Activated T-cell treated with anti-CD3 and anti-CD28 coated beads for 1 hour (primary cell): Measurements from ENCODE around the gene THBS2.
"Not testable (repeated sequence)": the region's sequence is repeated elsewhere in the genome, so short reads cannot be mapped to it uniquely, and the experiment has no call there.

Source experiments
- DNase-seq: peaks from one replicate; pipeline ENCODE4 v3.0.0-alpha.2; 2020; ENCODE audit warnings: low read depth

The THBS2 gene

DNA sequence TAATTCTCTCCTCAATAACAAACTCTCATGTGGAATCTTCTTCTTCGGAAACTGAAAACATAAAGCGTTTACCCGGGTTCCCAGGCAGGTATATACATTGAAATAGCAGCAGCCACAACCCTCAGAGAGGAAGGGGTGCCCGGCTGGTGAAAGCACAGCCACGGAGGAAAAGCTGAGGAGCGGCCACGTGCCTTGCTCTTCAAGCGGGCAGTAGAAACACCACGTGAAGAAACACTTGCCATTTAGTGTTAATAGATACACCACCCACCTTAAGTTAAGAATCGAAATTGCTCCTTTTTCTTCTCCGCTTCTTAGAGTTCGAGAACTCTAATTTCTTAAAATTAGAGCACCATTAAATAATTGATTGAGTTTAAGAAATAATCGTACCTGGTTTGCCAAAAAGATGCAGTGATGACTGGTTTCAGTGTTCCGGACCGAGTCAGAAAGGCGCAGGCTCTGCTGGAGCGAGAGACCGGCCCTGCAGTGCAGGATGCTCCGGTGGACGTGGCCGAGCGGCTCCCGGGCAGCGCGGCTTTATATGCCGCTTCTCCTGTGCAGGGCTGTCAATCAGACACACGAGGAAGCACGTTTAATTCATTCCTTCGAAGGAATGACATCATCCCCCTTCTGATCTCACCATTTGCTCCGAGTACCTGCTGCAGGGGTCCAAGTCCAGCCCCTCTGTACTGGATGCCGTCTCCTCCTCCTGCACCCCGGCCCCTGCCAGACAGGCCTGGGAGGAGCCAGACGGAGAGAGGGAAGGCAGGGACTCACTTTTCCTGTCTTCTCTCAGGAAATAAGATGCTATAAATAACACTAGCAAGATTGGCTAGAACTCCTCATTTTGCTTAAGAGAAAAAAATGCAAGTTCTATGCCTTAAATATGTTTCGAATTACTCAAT lies at the start of gene THBS2:
THBS2 (minus strand) TSS at position 510 of the 902 bp plus-strand sequence. CDS start 3,062 bp downstream, outside the sequence.
- no peak for DNase-seq

DNA sequence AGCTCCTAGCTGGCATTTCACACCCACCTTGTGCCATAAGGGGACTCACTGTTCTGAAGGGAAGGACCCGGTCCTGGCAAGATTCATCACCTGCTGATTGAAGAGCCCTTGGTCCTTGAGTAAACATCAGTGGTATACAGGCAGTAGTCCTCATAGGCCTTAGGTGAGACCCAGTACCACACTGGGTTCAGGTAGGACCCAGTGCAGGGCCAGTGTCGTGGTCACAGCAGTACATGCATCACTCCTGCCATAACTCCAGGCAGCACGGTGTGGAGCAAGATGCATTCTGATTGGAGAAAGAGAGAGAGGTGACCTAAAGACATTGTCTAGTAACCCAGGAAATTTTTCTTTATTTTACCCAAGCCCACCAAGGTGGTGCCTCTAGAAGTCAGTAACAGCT lies 49.1 kb upstream of the THBS2 start:
- DNase-seq: no peak

DNA sequence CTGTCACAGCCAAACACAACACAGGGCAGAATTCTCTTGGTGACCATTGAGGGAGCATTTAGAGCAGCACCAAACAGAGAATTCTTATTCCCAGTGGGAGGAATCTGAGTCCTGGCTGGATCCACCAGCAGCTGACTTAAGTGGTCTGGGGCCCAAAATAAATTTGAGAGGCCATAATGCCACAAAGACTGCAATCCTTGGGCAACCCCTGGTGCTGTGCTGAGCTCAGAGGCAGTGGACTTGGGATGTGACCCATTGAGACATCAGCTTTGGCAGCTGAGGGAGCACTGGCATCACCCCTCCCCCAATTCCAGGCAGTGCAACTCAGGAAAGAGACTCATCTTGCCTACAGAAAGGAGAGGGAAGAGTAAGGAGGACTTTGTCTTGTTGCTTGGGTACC lies 48.6 kb upstream of the THBS2 start:
- no peak for DNase-seq

DNA sequence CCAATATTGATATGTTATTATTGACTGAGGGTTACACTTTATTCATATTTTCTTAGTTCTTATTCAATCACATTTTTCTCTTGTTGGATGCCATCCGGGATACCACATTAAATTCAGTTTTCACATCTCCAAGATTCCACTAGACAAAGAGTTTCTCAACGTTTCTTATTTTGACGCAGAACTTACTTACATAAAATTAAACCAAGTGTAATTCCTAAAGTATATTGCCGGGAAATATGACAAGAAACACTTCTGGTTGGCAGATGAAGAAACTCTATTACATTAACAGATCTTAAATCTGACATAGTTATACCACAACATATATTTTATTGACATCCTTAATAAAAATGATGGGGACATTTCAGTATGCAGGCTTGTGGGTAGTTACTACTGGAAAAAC lies 47.3 kb upstream of the THBS2 start:
- no peak for DNase-seq

DNA sequence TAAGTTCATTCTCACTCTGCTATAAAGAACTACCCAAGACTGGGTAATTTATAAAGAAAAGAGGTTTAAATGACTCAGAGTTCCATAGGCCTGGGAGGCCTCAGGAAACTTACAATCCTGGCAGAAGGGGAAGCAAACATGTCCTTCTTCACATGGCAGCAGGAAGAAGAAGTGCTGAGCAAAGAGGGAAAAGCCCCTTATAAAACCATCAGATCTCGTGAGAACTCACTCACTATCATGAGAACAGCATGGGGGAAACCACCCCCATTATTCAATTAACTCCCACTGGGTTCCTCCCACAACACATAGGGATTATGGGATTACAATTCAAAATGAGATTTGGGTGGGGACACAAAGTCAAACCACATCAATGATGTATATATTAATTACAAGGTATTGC lies 45.0 kb upstream of the THBS2 start:
- DNase-seq: not testable (repeated sequence)

DNA sequence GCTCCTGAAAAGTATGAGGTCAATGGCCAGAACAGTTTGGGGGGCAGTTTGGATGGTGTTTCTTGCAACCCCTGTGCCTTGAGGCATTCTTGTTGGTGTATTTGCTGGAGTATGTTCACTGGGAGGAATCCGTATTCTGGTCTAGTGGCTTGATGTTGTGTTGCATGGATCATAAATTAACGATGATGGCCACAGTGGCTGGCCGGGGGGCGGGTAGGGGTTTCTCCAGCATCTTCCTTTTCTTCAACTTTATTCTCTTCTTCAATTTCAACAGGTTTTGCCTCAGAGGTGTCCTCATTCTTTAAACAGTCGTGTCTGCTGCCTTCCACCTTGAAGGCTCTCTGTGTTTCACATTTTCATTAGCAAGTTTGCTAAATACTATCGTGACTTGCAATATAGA lies 43.0 kb upstream of the THBS2 start:
- no peak for DNase-seq

DNA sequence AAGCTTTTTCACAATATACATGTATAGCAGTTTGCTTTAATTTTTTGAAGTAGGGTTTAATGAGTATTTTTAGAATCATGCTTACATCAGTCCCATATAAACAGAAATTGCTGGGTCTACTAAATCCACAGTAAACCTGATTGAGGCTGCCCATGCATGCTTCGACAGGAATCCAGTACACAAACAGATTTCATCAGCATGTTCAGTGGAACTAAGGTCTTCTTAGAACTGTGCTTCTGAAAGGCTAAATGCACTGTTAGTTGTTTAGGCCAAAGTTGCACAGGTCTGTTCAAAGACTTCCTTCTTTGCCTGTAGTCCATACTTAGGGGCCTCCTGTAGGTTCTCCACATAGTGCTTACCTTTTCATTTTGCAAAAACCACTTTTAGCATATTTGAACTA lies 42.5 kb upstream of the THBS2 start:
- no peak for DNase-seq

DNA sequence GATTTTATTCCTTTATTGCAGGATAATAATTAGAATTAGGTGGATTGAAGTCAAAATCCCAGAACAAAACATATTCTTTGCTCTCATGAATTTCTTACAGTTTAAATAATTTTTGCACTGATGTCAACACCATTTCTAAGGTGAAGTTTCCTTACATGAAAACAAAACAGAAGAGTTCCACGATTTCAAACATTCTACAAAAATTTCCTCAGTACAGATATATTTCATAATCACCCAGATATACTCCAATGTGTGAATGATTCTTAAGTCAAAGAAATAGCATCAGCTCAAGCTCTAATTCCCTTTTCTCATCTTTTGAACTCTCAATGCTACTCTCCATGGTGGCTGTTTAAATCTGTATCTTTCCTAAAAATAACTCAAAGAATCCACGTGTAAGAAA lies 39.5 kb upstream of the THBS2 start:
- DNase-seq: no peak

DNA sequence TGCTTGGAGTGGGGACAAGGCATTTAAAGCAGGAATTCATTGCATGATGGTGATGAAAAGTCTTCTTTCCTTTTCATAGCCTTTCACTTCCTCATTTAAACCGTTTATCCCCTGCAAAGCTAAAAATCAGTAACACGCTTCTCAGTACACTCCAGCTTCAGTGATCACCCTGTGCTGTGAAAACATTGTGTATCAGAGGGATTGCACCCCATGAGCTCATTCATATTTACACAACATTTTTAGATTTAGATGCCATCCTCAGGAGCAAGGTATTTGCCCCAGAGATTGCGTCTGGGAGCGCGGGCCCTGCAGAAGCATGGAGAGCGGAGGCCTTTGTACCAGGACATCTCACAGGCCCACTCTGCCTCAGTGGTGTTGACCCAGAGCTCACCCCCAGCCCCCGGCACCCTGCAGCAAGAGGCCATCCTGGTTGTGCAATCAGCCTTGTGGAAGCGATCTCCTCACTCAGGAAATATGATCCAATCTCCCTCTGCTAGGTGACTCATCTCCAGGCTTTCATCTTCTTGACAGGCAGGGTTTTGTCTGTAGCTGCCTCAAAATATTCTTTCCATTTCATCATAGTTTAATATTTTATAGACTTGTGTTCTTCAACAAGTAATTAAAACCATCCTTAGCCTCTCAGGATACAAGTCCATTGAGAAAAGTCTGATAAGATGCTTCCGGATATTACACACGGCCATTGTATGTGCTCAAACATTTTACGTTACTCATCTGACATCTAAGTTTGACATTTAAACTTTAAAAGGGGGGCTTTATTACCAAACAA lies 38.9 kb upstream of the THBS2 start:
- DNase-seq: no peak

DNA sequence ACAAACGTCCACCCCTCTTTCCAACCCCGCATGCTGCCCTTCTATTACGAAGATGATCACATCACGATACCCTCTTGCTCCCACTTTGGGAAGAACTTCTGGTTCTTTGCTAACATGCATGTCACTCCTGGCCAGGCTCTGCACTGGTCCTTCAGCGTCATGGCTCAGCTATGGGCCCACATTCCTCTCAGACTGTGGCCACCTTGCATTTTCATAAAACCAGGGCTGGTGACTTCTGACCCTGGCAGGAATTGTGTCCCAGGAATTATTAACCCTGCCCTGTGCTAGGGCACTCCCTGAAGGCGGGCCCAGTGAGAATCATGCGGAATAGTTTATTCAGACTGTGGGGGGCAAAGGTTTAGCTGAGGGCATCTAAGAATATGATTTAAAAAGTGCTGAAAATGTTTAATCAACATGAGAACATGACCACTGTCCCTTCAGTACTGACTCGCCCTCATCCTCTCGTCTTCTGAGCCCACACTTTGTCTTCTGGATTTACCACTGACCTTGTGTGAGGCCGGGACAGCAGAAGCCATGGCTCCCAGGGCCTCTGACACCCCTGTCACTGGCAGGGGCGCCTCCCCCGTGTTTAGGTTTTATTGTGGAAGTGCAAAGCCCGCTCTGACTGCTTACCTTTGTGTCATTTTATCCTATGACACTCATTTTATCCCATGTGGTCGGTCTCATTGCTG lies 38.1 kb upstream of the THBS2 start:
- DNase-seq: no peak

DNA sequence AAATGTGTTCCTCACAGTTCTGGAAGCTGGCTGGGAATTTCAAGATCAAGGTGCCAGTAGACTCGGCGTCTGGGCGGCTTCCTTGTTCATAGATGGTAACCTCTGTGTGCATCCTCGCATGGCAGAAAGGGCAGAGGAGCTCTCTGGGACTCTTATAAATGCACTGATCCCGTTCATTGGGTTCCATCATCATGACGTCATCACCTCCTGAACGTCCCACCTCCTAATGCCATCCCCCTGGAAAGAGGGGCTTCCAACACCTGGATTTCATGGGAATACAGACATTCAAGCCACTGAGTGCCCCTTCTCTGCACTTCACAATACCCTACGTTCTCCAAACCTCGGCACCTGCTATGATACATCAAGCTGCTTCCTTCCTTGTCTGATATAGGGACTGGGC lies 37.5 kb upstream of the THBS2 start:
- no peak for DNase-seq

DNA sequence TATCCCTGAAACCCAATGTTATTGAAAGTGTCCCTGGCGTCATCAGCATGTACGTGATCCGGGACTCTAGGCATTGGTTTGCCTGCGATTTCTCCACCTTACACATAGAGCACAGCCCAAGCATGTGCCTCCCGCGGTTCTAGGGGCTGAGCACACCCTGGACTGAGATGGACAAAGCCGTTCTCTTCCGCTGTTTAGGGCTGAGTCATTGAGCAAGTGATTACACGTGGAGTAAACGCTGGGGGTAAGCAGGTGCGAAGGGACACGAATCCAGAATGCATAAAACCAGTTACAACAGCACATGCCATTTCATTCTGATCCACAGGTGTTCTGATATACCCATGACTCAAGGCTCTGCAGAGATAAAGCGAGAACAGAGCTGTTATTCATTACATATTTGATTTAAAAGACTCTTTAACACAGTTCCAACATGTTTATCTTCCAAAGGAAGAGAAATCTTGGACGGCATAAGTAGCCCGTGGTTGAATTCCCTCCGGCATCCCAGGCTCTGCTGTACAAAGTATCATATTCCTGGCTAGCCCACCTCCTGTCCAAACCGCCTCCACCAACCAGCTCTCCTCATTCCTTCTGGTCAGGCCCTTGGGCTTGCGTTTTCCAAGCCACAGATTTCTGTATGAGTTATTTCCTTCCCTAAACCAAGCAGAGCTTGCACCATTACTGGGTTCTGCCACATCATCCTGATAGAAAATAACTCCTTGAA lies 36.1 kb upstream of the THBS2 start:
- no peak for DNase-seq

DNA sequence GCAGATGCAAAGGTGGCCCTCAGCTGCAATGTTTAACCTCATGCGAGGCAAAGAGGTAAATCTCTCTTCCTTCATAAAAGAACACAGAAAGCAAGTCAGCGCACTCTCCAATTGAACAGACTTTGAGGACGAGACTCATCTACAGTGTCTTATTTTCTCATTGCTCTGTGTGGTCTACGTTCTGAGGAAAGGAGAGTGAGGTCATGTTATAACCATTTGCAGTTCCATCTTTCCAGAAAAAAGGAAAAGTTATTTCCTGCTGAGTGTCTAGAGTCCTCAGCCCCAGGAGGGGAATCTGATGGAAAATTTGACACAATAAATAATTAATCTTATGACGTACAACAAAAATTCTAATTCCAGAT lies 35.6 kb upstream of the THBS2 start:
- no peak for DNase-seq

DNA sequence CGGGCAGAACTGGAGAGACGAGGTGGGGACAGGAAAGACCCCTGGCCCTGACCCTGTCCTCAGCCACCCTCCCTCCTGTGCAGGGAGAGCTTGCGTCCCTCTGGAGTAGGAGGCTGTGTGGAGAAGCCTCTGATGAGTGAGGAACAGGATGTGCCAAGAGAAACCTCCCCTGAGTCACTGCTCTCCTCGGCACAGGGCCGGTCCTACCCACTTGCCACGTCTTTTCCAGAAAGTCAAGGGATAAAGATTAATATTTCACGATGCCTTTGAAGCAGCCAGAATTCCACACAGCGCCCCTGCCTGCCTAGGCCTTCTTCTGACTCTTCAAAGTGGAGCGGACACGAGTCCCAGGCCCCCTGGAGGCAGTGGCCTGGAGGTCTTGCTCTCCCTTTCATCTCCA lies 34.9 kb upstream of the THBS2 start:
- no peak for DNase-seq

DNA sequence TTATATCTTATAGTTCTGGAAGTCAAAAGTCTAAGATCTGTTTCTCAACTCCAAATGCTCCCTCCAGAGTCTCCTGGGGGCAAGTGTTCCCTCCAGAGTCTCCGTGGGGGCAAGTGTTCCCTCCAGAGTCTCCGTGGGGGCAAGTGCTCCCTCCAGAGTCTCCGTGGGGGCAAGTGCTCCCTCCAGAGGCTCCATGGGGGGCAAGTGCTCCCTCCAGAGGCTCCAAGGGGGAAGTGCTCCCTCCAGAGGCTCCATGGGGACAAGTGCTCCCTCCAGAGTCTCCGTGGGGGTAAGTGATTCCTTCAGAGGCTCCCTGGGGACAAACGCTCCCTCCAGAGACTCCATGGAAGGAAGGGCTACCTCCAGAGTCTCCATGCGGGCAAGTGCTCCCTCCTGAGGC lies 34.0 kb upstream of the THBS2 start:
- no peak for DNase-seq

DNA sequence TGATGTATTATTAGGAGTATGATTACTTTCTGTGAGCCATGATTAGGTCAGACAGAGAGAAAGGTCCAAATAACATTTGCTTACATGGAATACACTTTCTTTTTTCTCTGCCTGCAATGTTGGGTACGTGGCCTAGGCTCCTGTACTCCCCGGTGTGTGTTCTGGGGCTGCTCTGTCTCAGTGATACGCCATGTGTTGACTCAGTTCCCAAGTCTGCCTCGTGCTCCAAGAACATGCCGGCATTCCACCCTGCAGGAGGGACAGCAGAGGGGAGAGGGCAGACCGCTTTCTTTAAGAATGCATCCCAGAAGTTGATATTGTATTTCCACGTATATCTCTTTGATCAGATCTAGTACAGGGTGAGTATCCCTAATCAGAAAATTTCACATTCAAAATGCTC lies 33.3 kb upstream of the THBS2 start:
- no peak for DNase-seq

DNA sequence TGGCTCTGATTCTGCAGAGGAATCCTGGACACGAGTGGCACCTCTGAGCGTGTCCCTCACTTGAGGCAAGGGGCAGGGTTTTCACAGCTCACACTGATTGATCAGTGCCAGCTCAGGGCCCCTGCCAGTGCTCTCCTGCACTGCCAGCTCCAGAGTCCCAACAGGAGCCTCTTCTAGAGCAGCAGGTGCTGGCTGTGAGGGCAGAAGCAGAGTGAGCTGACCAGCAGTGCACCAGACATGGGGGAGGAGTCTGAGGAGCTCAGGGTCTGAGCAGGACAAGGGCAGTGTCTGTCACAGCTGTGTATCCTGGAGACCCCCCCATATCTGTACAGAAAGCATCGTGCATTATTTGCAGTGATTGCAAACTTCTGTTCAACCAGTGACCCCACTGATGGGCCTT lies 31.5 kb upstream of the THBS2 start:
- no peak for DNase-seq

DNA sequence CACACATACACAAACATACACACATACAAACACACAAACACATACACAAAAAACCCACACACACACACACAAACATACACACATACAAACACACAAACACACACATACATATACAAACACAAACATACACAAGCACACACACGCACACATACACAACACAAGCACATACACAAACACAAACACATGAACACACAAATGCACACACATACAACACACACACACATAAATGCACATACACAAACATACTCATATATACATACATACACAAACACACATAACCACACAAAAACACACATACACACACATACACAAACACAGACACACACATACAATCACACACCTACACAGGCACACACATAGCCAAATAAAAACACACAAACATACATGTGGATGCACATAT lies 30.3 kb upstream of the THBS2 start:
- no peak for DNase-seq

DNA sequence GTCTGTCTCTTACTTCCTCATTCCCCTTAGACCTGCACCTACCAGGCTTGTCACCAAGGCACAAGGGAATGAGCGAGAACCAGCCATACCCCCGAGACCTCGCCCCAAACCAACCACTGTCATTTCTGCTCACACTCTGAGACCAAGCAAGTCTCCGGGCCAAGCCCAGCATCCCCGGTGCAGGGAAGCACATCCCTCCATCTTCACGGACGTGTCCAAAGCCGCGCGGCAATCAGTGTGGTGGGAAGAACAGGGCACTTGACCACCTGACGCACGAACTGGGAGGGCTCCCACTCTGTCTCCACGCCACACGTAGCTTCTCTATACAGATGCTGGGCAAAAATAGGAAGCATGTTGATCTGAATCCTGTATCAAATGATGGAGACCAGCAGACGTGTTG lies 28.4 kb upstream of the THBS2 start:
- no peak for DNase-seq

DNA sequence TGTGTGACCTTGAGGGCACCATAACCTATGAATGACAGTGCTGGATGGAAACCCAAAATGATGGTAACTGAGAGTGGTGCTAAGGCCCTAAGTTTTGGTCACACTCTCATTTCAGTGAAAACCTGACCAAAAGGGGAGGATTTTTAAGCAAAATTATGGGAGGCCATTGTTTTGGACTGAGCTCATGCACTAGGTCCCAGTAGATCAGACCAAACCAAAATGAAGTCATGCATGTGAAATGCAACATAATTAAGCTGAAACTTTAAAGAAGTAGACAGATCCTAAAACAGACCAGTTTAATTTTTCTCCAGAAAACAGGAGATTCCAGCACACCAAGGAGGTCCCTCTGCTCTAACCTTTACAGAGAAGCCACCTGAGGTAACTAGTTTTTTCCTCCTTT lies 24.0 kb upstream of the THBS2 start:
- DNase-seq: no peak

DNA sequence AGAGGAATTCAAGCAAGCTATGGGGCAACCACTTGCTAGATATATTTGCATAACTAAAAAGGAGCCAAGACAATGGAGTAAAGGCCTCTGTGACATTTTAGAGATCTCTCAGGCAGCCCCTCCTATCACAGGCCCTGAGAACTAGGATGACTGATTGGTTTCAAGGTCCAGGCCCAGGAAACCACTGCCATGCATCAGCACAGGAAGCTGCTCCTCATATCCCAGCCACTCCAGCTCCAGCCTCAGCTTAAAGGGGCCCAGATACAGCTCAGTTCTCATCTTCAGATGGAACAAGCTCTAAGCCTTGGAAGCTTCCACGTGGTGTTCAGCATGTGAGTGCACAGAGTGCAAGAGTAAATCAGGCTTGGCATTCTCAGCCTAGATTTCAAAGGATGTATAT lies 21.1 kb upstream of the THBS2 start:
- DNase-seq: no peak

DNA sequence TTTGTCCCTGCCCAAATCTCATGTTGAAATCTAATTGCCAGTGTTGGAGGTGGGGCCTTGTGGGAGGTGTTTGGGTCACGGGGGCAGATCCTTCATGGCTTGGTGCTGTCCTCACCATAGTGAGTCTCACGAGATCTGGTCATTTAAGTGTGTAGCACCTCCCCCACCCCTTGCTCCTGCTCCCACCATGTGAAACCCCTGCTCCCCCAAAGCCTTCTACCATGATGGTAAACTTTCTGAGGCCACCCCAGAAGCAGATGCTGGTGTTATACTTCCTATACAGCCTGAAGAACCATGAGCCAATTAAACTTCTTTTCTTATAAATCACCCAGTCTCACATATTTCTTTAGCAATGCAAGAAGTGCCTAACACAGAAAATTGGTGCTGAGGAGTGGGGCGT lies 19.9 kb upstream of the THBS2 start:
- no peak for DNase-seq
